DOHH2 (cell line): Measurements from ENCODE around the gene GOSR1.

Experiments used
- EZH2phosphoT487 ChIP-seq: fragments of 200-600 bp; sonication (generic); IDR thresholded peaks from 2 replicates; pipeline ENCODE4 v1.6.1; 2017; ENCODE audit warnings: borderline replicate concordance, mild to moderate bottlenecking, antibody characterized with exemption, low read length, moderate library complexity, mixed read lengths
- TF ChIP-seq, protein P1 (sequence below): fragments of 200-600 bp; sonication (generic); IDR thresholded peaks from one replicate; pipeline ENCODE4 v1.5.1; 2014; ENCODE audit warnings: antibody characterized with exemption, mild to moderate bottlenecking, low read depth, low read length; ENCODE audit not compliant: poor library complexity, severe bottlenecking

GRCh38 chr17:30570596-30571265, 93.5 kb downstream of the GOSR1 start:
- TF ChIP-seq, protein P1, sequence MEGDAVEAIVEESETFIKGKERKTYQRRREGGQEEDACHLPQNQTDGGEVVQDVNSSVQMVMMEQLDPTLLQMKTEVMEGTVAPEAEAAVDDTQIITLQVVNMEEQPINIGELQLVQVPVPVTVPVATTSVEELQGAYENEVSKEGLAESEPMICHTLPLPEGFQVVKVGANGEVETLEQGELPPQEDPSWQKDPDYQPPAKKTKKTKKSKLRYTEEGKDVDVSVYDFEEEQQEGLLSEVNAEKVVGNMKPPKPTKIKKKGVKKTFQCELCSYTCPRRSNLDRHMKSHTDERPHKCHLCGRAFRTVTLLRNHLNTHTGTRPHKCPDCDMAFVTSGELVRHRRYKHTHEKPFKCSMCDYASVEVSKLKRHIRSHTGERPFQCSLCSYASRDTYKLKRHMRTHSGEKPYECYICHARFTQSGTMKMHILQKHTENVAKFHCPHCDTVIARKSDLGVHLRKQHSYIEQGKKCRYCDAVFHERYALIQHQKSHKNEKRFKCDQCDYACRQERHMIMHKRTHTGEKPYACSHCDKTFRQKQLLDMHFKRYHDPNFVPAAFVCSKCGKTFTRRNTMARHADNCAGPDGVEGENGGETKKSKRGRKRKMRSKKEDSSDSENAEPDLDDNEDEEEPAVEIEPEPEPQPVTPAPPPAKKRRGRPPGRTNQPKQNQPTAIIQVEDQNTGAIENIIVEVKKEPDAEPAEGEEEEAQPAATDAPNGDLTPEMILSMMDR = no peak
- TF ChIP-seq EZH2phosphoT487 = no peak
